Spleen (tissue), 11 donors: ENCODE results near the gene OR2T6. TPM values are rescaled to one million over a fixed set of nuclear protein-coding genes. Genes with fewer than 3 reads are reported as not detected.

Source experiments
- DNase-seq: peaks from one replicate; pipeline ENCODE4 v3.0.0-alpha.2; 2020
- H3K27ac ChIP-seq, 8 donors: fragments of 200-600 bp; sonication (generic) in 7 of 8; 1 replicate in 4 of 8; 2 replicates in 4 of 8; pipeline versions ENCODE4 v1.5.0 to v1.8.0; 2016 to 2021; ENCODE audit warnings: inconsistent platforms in 4 of 8, mild to moderate bottlenecking in 4 of 8, moderate library complexity in 1 of 8
- H3K27me3 ChIP-seq, 7 donors: fragments of 200-600 bp; sonication (generic) in 6 of 7; replicated peaks in 1 of 7; 1 replicate in 4 of 7; 2 replicates in 3 of 7; pipeline versions ENCODE4 v1.5.0 to v1.8.0; 2016 to 2021; ENCODE audit warnings: inconsistent platforms in 3 of 7, mild to moderate bottlenecking in 1 of 7
- H3K36me3 ChIP-seq, 6 donors: fragments of 200-600 bp; sonication (generic) in 5 of 6; 1 replicate in 4 of 6; 2 replicates in 2 of 6; pipeline versions ENCODE4 v1.5.0 to v1.8.0; 2016 to 2021; ENCODE audit warnings: inconsistent platforms in 2 of 6
- H3K4me1 ChIP-seq, 6 donors: fragments of 200-600 bp; sonication (generic) in 5 of 6; 1 replicate in 3 of 6; 2 replicates in 3 of 6; pipeline versions ENCODE4 v1.5.0 to v1.8.0; 2016 to 2021; ENCODE audit warnings: inconsistent platforms in 3 of 6
- H3K4me3 ChIP-seq, 8 donors: fragments of 200-600 bp; sonication (generic) in 7 of 8; 1 replicate in 4 of 8; 2 replicates in 4 of 8; pipeline versions ENCODE4 v1.5.0 to v1.8.0; 2016 to 2021; ENCODE audit warnings: inconsistent platforms in 4 of 8, mild to moderate bottlenecking in 4 of 8, moderate library complexity in 2 of 8
- H3K9me3 ChIP-seq, 8 donors: fragments of 200-600 bp; sonication (generic) in 7 of 8; 1 replicate in 4 of 8; 2 replicates in 4 of 8; pipeline versions ENCODE4 v1.5.0 to v1.8.0; 2016 to 2021; ENCODE audit warnings: inconsistent platforms in 4 of 8
- CTCF ChIP-seq, 11 experiments: fragments of 200-600 bp in 7 of 11; fragments of 450-650 bp in 4 of 11; sonication (generic) in 4 of 11; IDR thresholded peaks in 8 of 11; conservative IDR thresholded peaks in 3 of 11; 1 replicate in 7 of 11; 2 replicates in 4 of 11; pipeline versions ENCODE4 v1.4.0 to v1.8.0; 2016 to 2021; ENCODE audit warnings: antibody characterized with exemption in 11 of 11, inconsistent platforms in 4 of 11, mild to moderate bottlenecking in 1 of 11
- POLR2A ChIP-seq, 3 donors: fragments of 450-650 bp; IDR thresholded peaks; one replicate each; pipeline ENCODE4 v1.5.1; 2017; ENCODE audit warnings: antibody characterized with exemption in 3 of 3, mild to moderate bottlenecking in 1 of 3
- POLR2AphosphoS5 ChIP-seq, 3 donors: sonication (generic); formaldehyde crosslinking; IDR thresholded peaks; one replicate each; pipeline ENCODE4 v1.5.1; 2017; ENCODE audit warnings: antibody characterized with exemption in 3 of 3
- WGBS, 5 donors: extraction: QIAGEN DNeasy Blood & Tissue Kit in 3 of 5; methylation state at CpG; one replicate each; pipeline versions ENCODE4 v1.1.5 to v1.1.7; 2013 to 2018; 5-methylcytosine and 5-hydroxymethylcytosine counted together
- intact Hi-C: fragments of 100-400 bp; cut with DNase I; formaldehyde crosslinking; loops from one replicate; pipeline ENCODE4 v1.15.0; 2023; ENCODE audit warnings: low total_unique reads
- polyA plus RNA-seq, 3 donors: library from polyadenylated mRNA; stranded (reverse); fragments of 200-250 nt; gene quantifications; one replicate each; pipeline ENCODE4 v1.2.1, GENCODE V29; 2013
- total RNA-seq, 7 donors: library from RNA; depleted of rRNA in 3 of 7; stranded (reverse); fragments of >200 nt in 3 of 7; fragmentation: NEBNext Ultra II Directional in 4 of 7; extraction: Animal tissue kit (Norgen Biotek cat#: 25700) in 4 of 7; gene quantifications; one replicate each; pipeline versions ENCODE4 v1.1.0 to v1.2.1, GENCODE V29; 2016 to 2021
- donor health status: healthy with polysubstance abuse.
- donor health status: DM: no; HTN: no; CAD: no; lungs with moderate emphysema.
- donor health status: DM: no; HTN: no; CAD: no.
- donor health status: Bipolar disorder and iron deficiency.
- donor health status: healthy.
- donor health status: DM: no; HTN: no; CAD: no.
- donor health status: DM: yes; HTN: yes; CAD: no.

Gene OR2T6
- total and polyA plus RNA-seq, 10 donors: not detected

GRCh38 chr1:248376916-248377315 is 1.4 kb downstream of the OR2T6 start:
- Histone ChIP-seq H3K36me3 (no peaks in the 10 kb centered on the region), H3K27me3 (no peaks in the 10 kb centered on the region), H3K4me3 (no peak overlapping the region), H3K27ac (no peak overlapping the region), H3K4me1 (no peaks in the 10 kb centered on the region), H3K9me3 (no peaks in the 10 kb centered on the region)
- DNase-seq: no peak
- TF ChIP-seq CTCF (IDR thresholded peaks at IDR 0.05 in 8 of 11, conservative IDR thresholded peaks at IDR 0.05 in 3 of 11) (no peak), POLR2A (IDR thresholded peaks at IDR 0.05) (no peak), POLR2AphosphoS5 (IDR thresholded peaks at IDR 0.05) (no peak)
- WGBS, 5 donors: 37 to 66% (median 46%) methylated on average over 3 of the region's 3 CpGs
- intact Hi-C loops: no loop called here

GRCh38 chr1:248380854-248381253 is 5.3 kb downstream of the OR2T6 start:
- TF ChIP-seq POLR2A (IDR thresholded peaks at IDR 0.05) (no peak), CTCF (IDR thresholded peaks at IDR 0.05 in 8 of 11, conservative IDR thresholded peaks at IDR 0.05 in 3 of 11) (no peak), POLR2AphosphoS5 (IDR thresholded peaks at IDR 0.05) (no peak)
- no peak overlapping the region for H3K27ac ChIP-seq
- H3K4me1 ChIP-seq: no peaks in the 10 kb centered on the region
- intact Hi-C loops: no loop called here
- no peaks in the 10 kb centered on the region for H3K27me3 ChIP-seq
- DNase-seq: no peak
- no peaks in the 10 kb centered on the region for H3K36me3 ChIP-seq
- H3K9me3 ChIP-seq: no peaks in the 10 kb centered on the region
- H3K4me3 ChIP-seq: no peak overlapping the region
- WGBS, 5 donors: 88 to 97% (median 91%) methylated on average over 3 of the region's 3 CpGs

GRCh38 chr1:248388426-248388825 is 12.9 kb downstream of the OR2T6 start:
- WGBS, 5 donors: 23 to 43% (median 31%) methylated on average over 2 of the region's 2 CpGs
- H3K9me3 ChIP-seq: no peaks in the 10 kb centered on the region
- no peak for DNase-seq
- H3K36me3 ChIP-seq: no peaks in the 10 kb centered on the region
- no peak overlapping the region for H3K27ac ChIP-seq
- intact Hi-C loops: no loop called here
- no peaks in the 10 kb centered on the region for H3K27me3 ChIP-seq
- H3K4me3 ChIP-seq: no peak overlapping the region
- TF ChIP-seq POLR2AphosphoS5 (IDR thresholded peaks at IDR 0.05): no peak
- no peaks in the 10 kb centered on the region for H3K4me1 ChIP-seq

GRCh38 chr1:248393050-248393449 is 17.5 kb downstream of the OR2T6 start:
- no peak for DNase-seq
- no peak overlapping the region for H3K27ac ChIP-seq
- no peaks in the 10 kb centered on the region for H3K27me3 ChIP-seq
- H3K4me3 ChIP-seq: no peak overlapping the region
- no peaks in the 10 kb centered on the region for H3K36me3 ChIP-seq
- peaks cover 0 to 5% (median 2%) of the 10 kb centered on the region in 8 donors for H3K9me3 ChIP-seq
- no peaks in the 10 kb centered on the region for H3K4me1 ChIP-seq
- 56 to 80% (median 64%) methylated on average over 2 of the region's 2 CpGs for WGBS, 5 donors
- intact Hi-C loops: no loop called here
- TF ChIP-seq CTCF (IDR thresholded peaks at IDR 0.05 in 8 of 11, conservative IDR thresholded peaks at IDR 0.05 in 3 of 11) (no peak), POLR2A (IDR thresholded peaks at IDR 0.05) (no peak), POLR2AphosphoS5 (IDR thresholded peaks at IDR 0.05) (no peak)

GRCh38 chr1:248402748-248403147 is 27.2 kb downstream of the OR2T6 start, which contains the start of gene OR2T1:
OR2T1 (plus strand) TSS chr1:248403048; CDS start chr1:248406148, 3,100 bp downstream.
- no peak for DNase-seq
- no peaks in the 10 kb centered on the region for H3K36me3 ChIP-seq
- TF ChIP-seq POLR2A (IDR thresholded peaks at IDR 0.05): no peak
- no peak for TF ChIP-seq CTCF (IDR thresholded peaks at IDR 0.05 in 8 of 11, conservative IDR thresholded peaks at IDR 0.05 in 3 of 11)
- TF ChIP-seq POLR2AphosphoS5 (IDR thresholded peaks at IDR 0.05): no peak
- intact Hi-C loops: no loop called here
- H3K27ac ChIP-seq: no peak within 1 kb of the TSS
- no peak within 1 kb of the TSS for H3K4me3 ChIP-seq
- no peaks in the 10 kb centered on the region for H3K9me3 ChIP-seq
- 74 to 86% (median 79%) methylated on average over 3 of the region's 3 CpGs for WGBS, 5 donors
- no peaks in the 10 kb centered on the region for H3K4me1 ChIP-seq
- H3K27me3 ChIP-seq: no peaks in the 10 kb centered on the region
